ENCODE results near the gene NGRN.
A peak's percentile ranks its signal among the peaks of the same experiment; 100 is the strongest.

NGRN gene

DNA sequence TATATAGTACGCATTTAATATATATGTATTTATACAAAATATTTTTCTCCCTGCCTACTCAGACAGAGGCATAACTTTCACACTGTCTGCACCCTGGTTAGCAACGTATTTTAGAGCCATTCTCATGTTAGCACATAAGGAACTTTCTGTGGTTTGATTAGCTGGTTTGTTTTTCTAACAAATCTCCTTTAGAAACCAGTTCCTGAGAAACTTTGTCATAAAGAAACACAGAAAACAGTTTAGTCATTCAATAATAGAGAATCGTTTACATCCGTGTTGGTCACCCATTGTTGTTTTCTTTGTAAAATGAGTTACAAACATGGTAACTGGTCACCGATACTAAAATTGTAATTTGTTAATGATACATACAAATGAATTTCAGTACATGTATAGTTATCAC, 5.9 kb upstream of the NGRN start:
- TF ChIP-seq, protein P1, sequence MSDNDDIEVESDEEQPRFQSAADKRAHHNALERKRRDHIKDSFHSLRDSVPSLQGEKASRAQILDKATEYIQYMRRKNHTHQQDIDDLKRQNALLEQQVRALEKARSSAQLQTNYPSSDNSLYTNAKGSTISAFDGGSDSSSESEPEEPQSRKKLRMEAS (IDR thresholded peaks at IDR 0.05) = no peak
- TF ChIP-seq RAD21 (IDR thresholded peaks at IDR 0.05; ENCODE audit: low read depth) (no peak), TCF12 (IDR thresholded peaks at IDR 0.05; ENCODE audit: low read depth) (no peak), EGR1 (IDR thresholded peaks at IDR 0.05) (no peak), FOXM1 (IDR thresholded peaks at IDR 0.05; ENCODE audit: borderline replicate concordance, low read depth) (no peak), YY1 (IDR thresholded peaks at IDR 0.05; ENCODE audit: low read depth) (no peak), EP300 (IDR thresholded peaks at IDR 0.05; ENCODE audit: borderline replicate concordance) (no peak), TAF1 (IDR thresholded peaks at IDR 0.05; ENCODE audit: low read depth) (no peak), CREB1 (IDR thresholded peaks at IDR 0.05; ENCODE audit: low read depth) (no peak), CEBPB (IDR thresholded peaks at IDR 0.05) (no peak), USF1 (IDR thresholded peaks at IDR 0.05) (no peak)
- TF ChIP-seq, protein P2, sequence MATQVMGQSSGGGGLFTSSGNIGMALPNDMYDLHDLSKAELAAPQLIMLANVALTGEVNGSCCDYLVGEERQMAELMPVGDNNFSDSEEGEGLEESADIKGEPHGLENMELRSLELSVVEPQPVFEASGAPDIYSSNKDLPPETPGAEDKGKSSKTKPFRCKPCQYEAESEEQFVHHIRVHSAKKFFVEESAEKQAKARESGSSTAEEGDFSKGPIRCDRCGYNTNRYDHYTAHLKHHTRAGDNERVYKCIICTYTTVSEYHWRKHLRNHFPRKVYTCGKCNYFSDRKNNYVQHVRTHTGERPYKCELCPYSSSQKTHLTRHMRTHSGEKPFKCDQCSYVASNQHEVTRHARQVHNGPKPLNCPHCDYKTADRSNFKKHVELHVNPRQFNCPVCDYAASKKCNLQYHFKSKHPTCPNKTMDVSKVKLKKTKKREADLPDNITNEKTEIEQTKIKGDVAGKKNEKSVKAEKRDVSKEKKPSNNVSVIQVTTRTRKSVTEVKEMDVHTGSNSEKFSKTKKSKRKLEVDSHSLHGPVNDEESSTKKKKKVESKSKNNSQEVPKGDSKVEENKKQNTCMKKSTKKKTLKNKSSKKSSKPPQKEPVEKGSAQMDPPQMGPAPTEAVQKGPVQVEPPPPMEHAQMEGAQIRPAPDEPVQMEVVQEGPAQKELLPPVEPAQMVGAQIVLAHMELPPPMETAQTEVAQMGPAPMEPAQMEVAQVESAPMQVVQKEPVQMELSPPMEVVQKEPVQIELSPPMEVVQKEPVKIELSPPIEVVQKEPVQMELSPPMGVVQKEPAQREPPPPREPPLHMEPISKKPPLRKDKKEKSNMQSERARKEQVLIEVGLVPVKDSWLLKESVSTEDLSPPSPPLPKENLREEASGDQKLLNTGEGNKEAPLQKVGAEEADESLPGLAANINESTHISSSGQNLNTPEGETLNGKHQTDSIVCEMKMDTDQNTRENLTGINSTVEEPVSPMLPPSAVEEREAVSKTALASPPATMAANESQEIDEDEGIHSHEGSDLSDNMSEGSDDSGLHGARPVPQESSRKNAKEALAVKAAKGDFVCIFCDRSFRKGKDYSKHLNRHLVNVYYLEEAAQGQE (IDR thresholded peaks at IDR 0.05; ENCODE audit: low read depth) = no peak

GRCh38 chr15:90261811-90262210, 3.7 kb upstream of the NGRN start:
- TF ChIP-seq EGR1 (IDR thresholded peaks at IDR 0.05) = no peak
- no peak for TF ChIP-seq CREB1 (IDR thresholded peaks at IDR 0.05; ENCODE audit: low read depth)
- no peak for TF ChIP-seq TAF1 (IDR thresholded peaks at IDR 0.05; ENCODE audit: low read depth)
- TF ChIP-seq EP300 (IDR thresholded peaks at IDR 0.05; ENCODE audit: borderline replicate concordance) = no peak
- TF ChIP-seq YY1 (IDR thresholded peaks at IDR 0.05; ENCODE audit: low read depth) = no peak

DNA sequence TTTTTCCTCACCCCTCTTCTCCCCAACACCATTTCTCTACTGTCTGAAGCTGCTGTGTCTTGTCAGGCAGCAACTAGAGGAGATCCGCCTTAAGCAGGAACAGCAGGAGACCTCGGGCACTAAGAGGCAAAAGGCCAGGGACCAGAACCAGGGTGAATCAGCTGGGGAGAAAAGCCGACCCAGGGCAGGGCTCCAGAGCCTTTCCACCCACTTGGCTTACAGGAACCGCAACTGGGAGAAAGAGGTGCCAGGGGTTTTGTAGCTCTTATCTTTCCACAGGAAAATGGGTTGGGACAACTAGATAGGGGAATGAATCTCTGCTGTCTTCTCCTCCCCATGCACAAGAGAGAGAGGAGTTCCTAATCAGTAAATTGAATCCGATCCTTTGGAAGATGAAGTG, 3.0 kb upstream of the NGRN start:
- TF ChIP-seq, protein P1 (IDR thresholded peaks at IDR 0.05) = no peak
- TF ChIP-seq CREB1 (IDR thresholded peaks at IDR 0.05; ENCODE audit: low read depth) (no peak), TAF1 (IDR thresholded peaks at IDR 0.05; ENCODE audit: low read depth) (no peak), USF1 (IDR thresholded peaks at IDR 0.05) (no peak), TCF12 (IDR thresholded peaks at IDR 0.05; ENCODE audit: low read depth) (no peak)
- TF ChIP-seq, protein P2 (IDR thresholded peaks at IDR 0.05; ENCODE audit: low read depth) = no peak

DNA sequence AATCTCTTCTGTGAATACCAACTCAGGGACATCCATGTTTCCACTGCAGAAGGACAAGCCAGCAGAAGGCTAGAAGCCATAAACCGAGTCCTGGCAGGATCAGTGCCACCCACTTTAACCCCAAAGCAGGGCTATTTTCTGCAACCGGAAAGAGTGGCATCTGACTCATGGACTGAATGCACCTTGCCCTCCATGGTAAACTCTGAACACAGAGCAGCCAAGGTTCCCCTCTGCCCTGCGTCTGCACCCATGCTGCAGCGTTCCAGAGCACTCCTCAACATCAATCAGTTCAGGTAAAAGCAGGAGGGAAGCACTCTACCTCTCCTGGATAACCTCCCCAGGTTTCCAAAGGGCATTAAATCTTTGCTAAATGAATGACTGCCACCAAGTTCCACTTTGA, 801 bp upstream of the NGRN start:
- TF ChIP-seq ZBTB7A (IDR thresholded peaks at IDR 0.05; ENCODE audit: low read depth) (no peak), TAF1 (IDR thresholded peaks at IDR 0.05; ENCODE audit: low read depth) (no peak), RAD21 (IDR thresholded peaks at IDR 0.05; ENCODE audit: low read depth) (no peak), USF1 (IDR thresholded peaks at IDR 0.05) (no peak), EP300 (IDR thresholded peaks at IDR 0.05; ENCODE audit: borderline replicate concordance) (no peak), EGR1 (IDR thresholded peaks at IDR 0.05) (no peak), CEBPB (IDR thresholded peaks at IDR 0.05) (no peak)

GRCh38 chr15:90266061-90266431, 574 bp downstream of the NGRN start:
- TF ChIP-seq TEAD4 (IDR thresholded peaks at IDR 0.05) (no peak), USF1 (IDR thresholded peaks at IDR 0.05) (no peak), ZBTB7A (IDR thresholded peaks at IDR 0.05; ENCODE audit: low read depth) (0 out of 2 replicates have a peak, but pooled peaks have one; percentile 2), TAF1 (IDR thresholded peaks at IDR 0.05; ENCODE audit: low read depth) (no peak), TCF12 (IDR thresholded peaks at IDR 0.05; ENCODE audit: low read depth) (no peak), CEBPB (IDR thresholded peaks at IDR 0.05) (no peak), RAD21 (IDR thresholded peaks at IDR 0.05; ENCODE audit: low read depth) (no peak), NFIC (IDR thresholded peaks at IDR 0.05) (no peak), EP300 (IDR thresholded peaks at IDR 0.05; ENCODE audit: borderline replicate concordance) (no peak), FOXM1 (IDR thresholded peaks at IDR 0.05; ENCODE audit: borderline replicate concordance, low read depth) (no peak), CREB1 (IDR thresholded peaks at IDR 0.05; ENCODE audit: low read depth) (no peak), YY1 (IDR thresholded peaks at IDR 0.05; ENCODE audit: low read depth) (peak; percentile 56)
- TF ChIP-seq, protein P1 (IDR thresholded peaks at IDR 0.05) = no peak
- TF ChIP-seq, protein P2 (IDR thresholded peaks at IDR 0.05; ENCODE audit: low read depth) = no peak
